SK-N-SH (cell line): ENCODE measurements around the gene AK5. TPM values are rescaled to one million over a fixed set of nuclear protein-coding genes. Genes with fewer than 3 reads are reported as not detected.

ENCODE experiments used
- CTCF ChIA-PET: fragments of 300-600, 350-600 bp; formaldehyde crosslinking; extraction: SDS; loops from one replicate; lab custom pipeline; 2021; lab: Yijun Ruan, JAX
- POLR2A ChIA-PET: fragments of 350-600 bp; sonication (Branson Sonifier 250); formaldehyde crosslinking; extraction: SDS; loops from one replicate; lab custom pipeline; 2020; ENCODE audit warnings: antibody characterized with exemption, inconsistent platforms; lab: Yijun Ruan, JAX
- DNase-seq: peaks from one replicate; pipeline ENCODE4 v3.0.0; 2012
- H2AFZ ChIP-seq: fragments of 200-600 bp; sonication (generic); 2 replicates; pipeline ENCODE4 v1.8.1; 2016; ENCODE audit warnings: antibody characterized with exemption, mild to moderate bottlenecking, low read depth
- H3F3A ChIP-seq: fragments of 200-600 bp; sonication (generic); replicated peaks from 2 replicates; pipeline ENCODE3; 2016; ENCODE audit warnings: antibody characterized with exemption, mild to moderate bottlenecking; ENCODE audit not compliant: insufficient read depth
- H3K27ac ChIP-seq, 2 experiments: fragments of 200-500 bp in 1 of 2; fragments of 200-600 bp in 1 of 2; sonication (Bioruptor generic) in 1 of 2; sonication (generic), shearing (Covaris generic) in 1 of 2; 2 replicates each; pipeline versions ENCODE4 v1.5.1 to v1.6.1; 2014 to 2016; ENCODE audit warnings: low read depth in 2 of 2, inconsistent platforms in 1 of 2, low read length in 1 of 2, mild to moderate bottlenecking in 1 of 2, mixed read lengths in 1 of 2
- H3K27me3 ChIP-seq: fragments of 200-600 bp; sonication (generic), shearing (Covaris generic); 2 replicates; pipeline ENCODE4 v1.6.1; 2016; ENCODE audit warnings: mixed run types; ENCODE audit not compliant: insufficient read depth
- H3K36me3 ChIP-seq, 2 experiments: fragments of 200-500 bp in 1 of 2; fragments of 200-600 bp in 1 of 2; sonication (Bioruptor generic) in 1 of 2; sonication (generic) in 1 of 2; replicated peaks in 1 of 2; 2 replicates each; pipeline versions ENCODE3 to v1.5.1; 2014 to 2016; ENCODE audit warnings: low read length in 1 of 2, mild to moderate bottlenecking in 1 of 2; ENCODE audit not compliant: insufficient read depth in 2 of 2, control insufficient read depth in 1 of 2
- H3K4me1 ChIP-seq, 2 experiments: fragments of 200-500 bp in 1 of 2; fragments of 200-600 bp in 1 of 2; sonication (Bioruptor generic) in 1 of 2; sonication (generic), shearing (Covaris generic) in 1 of 2; 2 replicates each; pipeline versions ENCODE4 v1.5.1 to v1.6.1; 2014 to 2016; ENCODE audit warnings: low read depth in 1 of 2, low read length in 1 of 2, mixed run types in 1 of 2; ENCODE audit not compliant: insufficient read depth in 2 of 2, control insufficient read depth in 1 of 2
- H3K4me2 ChIP-seq: fragments of 200-600 bp; sonication (generic), shearing (Covaris generic); 2 replicates; pipeline ENCODE4 v1.6.1; 2017; ENCODE audit warnings: mixed run types
- H3K4me3 ChIP-seq, 2 experiments: fragments of 200-500 bp in 1 of 2; fragments of 200-600 bp in 1 of 2; sonication (Bioruptor generic) in 1 of 2; sonication (generic), shearing (Covaris generic) in 1 of 2; 2 replicates each; pipeline versions ENCODE4 v1.5.1 to v1.8.1; 2014 to 2016; ENCODE audit warnings: low read depth in 2 of 2, inconsistent platforms in 1 of 2, low read length in 1 of 2, mild to moderate bottlenecking in 1 of 2, mixed read lengths in 1 of 2, moderate library complexity in 1 of 2
- H3K79me2 ChIP-seq: fragments of 200-600 bp; sonication (generic); 2 replicates; pipeline ENCODE4 v1.8.1; 2017; ENCODE audit warnings: mild to moderate bottlenecking; ENCODE audit not compliant: insufficient read depth
- H3K9ac ChIP-seq: fragments of 200-600 bp; sonication (generic); 2 replicates; pipeline ENCODE4 v1.6.1; 2017; ENCODE audit warnings: mixed run types
- H3K9me2 ChIP-seq: fragments of 200-600 bp; sonication (generic); 2 replicates; pipeline ENCODE4 v1.6.1; 2017; ENCODE audit warnings: mixed run types
- H3K9me3 ChIP-seq: fragments of 200-600 bp; sonication (generic); 2 replicates; pipeline ENCODE4 v1.6.1; 2017; ENCODE audit warnings: mixed run types, mild to moderate bottlenecking, moderate library complexity
- H4K20me1 ChIP-seq: fragments of 200-600 bp; sonication (generic); 2 replicates; pipeline ENCODE4 v1.6.1; 2017; ENCODE audit warnings: mild to moderate bottlenecking, mixed run types; ENCODE audit not compliant: insufficient read depth
- EP300 ChIP-seq, 2 experiments: IDR thresholded peaks; 2 replicates each; pipeline versions ENCODE4 v1.4.0 to v1.6.1; 2012; ENCODE audit warnings: borderline replicate concordance in 1 of 2, low read depth in 1 of 2, low read length in 1 of 2
- EZH2phosphoT487 ChIP-seq: fragments of 200-600 bp; sonication (generic); IDR thresholded peaks from 2 replicates; pipeline ENCODE4 v1.6.1; 2017; ENCODE audit warnings: low read depth, mixed run types, mild to moderate bottlenecking, antibody characterized with exemption, moderate library complexity, borderline replicate concordance
- FOXJ3 ChIP-seq: sonication (generic); formaldehyde crosslinking; IDR thresholded peaks from 2 replicates; pipeline ENCODE4 v1.5.1; 2020; ENCODE audit warnings: mild to moderate bottlenecking, missing genetic modification reagents
- FOXM1 ChIP-seq: IDR thresholded peaks from 2 replicates; pipeline ENCODE4 v1.4.0; 2012; ENCODE audit warnings: low read depth, mild to moderate bottlenecking
- NFIC ChIP-seq: IDR thresholded peaks from 2 replicates; pipeline ENCODE4 v1.4.0; 2012; ENCODE audit warnings: borderline replicate concordance
- NRF1 ChIP-seq: IDR thresholded peaks from 2 replicates; pipeline ENCODE4 v1.6.1; 2012; ENCODE audit warnings: low read depth, mild to moderate bottlenecking, low read length
- POLR2AphosphoS5 ChIP-seq: IDR thresholded peaks from 2 replicates; pipeline ENCODE4 v1.6.1; 2012; ENCODE audit warnings: low read depth, low read length
- RCOR1 ChIP-seq: fragments of 150-350 bp; IDR thresholded peaks from 2 replicates; pipeline ENCODE4 v1.6.1; 2017; ENCODE audit warnings: antibody characterized with exemption, low read length
- RXRA ChIP-seq: IDR thresholded peaks from 2 replicates; pipeline ENCODE4 v1.4.0; 2012; ENCODE audit warnings: low read depth, mild to moderate bottlenecking, borderline replicate concordance
- SMC3 ChIP-seq: IDR thresholded peaks from 2 replicates; pipeline ENCODE4 v1.6.1; 2012; ENCODE audit warnings: low read depth, low read length, improper control_type of control experiment
- YY1 ChIP-seq: IDR thresholded peaks from 2 replicates; pipeline ENCODE4 v1.4.0; 2012; ENCODE audit warnings: low read depth, mild to moderate bottlenecking
- WGBS: methylation state at CpG from one replicate; pipeline ENCODE4 v1.1.6; 2017; ENCODE audit warnings: low lambda C conversion rate; 5-methylcytosine and 5-hydroxymethylcytosine counted together
- polyA plus RNA-seq, 3 experiments: library from polyadenylated mRNA; depleted of rRNA; stranded (reverse); fragments of >200 nt; gene quantifications; 2 replicates each; pipeline ENCODE4 v1.2.3, GENCODE V29; 2012
- TF ChIP-seq, protein P1 (sequence below): IDR thresholded peaks from 2 replicates; pipeline ENCODE4; 2012
- TF ChIP-seq, protein P2 (sequence below): fragments of 150-350 bp; IDR thresholded peaks from 2 replicates; pipeline ENCODE4 v1.6.1; 2017; ENCODE audit warnings: antibody characterized with exemption, low read length, low read depth, borderline replicate concordance
- TF ChIP-seq, protein P3 (sequence below): IDR thresholded peaks from 2 replicates; pipeline ENCODE4 v1.4.0; 2012; ENCODE audit warnings: low read depth
- TF ChIP-seq, protein P4 (sequence below): fragments of 150-350 bp; IDR thresholded peaks from 2 replicates; pipeline ENCODE4 v1.6.1; 2016; ENCODE audit warnings: mild to moderate bottlenecking, low read depth, low read length

Gene AK5
- polyA plus RNA-seq, 1 of the 3 experiments (the other 2 are of a cell fraction), result 22.9 TPM

DNA sequence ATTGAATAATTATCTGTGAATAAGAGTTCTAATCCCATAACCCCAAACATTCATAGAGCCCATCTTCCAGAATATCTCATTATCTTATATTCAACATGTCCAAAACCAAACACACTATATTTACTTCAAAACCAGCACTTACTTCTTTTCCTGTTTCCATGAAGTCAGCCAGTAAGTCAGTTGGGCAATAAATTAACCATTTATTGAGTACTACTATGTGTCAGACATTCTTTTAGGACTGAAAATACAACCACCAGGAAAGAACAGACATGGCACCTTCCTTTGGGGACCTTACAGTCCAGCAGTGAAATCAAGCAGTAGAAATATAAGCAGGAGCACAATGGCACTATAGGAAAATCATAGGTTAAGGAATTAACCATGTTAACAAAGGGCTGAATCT lies 8.8 kb downstream of the AK5 start:
- POLR2A ChIA-PET, result no interaction called here
- Histone ChIP-seq H3K27me3 (no peaks in the 10 kb centered on the region), H3K27ac (no peak overlapping the region; a peak in 1 of 4 replicates), H3F3A (no peaks in the 10 kb centered on the region), H3K9me3 (no peaks in the 10 kb centered on the region), H3K79me2 (no peaks in the 10 kb centered on the region)
- TF ChIP-seq EZH2phosphoT487 (no peak), NRF1 (no peak), EP300 (IDR thresholded peaks at IDR 0.05; ENCODE audit: borderline replicate concordance in 1 of 2, low read depth in 1 of 2, low read length in 1 of 2) (no peak), YY1 (no peak), POLR2AphosphoS5 (no peak), NFIC (no peak), FOXJ3 (no peak)
- TF ChIP-seq, protein P1, sequence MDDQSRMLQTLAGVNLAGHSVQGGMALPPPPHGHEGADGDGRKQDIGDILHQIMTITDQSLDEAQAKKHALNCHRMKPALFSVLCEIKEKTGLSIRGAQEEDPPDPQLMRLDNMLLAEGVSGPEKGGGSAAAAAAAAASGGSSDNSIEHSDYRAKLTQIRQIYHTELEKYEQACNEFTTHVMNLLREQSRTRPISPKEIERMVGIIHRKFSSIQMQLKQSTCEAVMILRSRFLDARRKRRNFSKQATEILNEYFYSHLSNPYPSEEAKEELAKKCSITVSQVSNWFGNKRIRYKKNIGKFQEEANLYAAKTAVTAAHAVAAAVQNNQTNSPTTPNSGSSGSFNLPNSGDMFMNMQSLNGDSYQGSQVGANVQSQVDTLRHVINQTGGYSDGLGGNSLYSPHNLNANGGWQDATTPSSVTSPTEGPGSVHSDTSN, result no peak
- TF ChIP-seq, protein P2, sequence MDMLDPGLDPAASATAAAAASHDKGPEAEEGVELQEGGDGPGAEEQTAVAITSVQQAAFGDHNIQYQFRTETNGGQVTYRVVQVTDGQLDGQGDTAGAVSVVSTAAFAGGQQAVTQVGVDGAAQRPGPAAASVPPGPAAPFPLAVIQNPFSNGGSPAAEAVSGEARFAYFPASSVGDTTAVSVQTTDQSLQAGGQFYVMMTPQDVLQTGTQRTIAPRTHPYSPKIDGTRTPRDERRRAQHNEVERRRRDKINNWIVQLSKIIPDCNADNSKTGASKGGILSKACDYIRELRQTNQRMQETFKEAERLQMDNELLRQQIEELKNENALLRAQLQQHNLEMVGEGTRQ, result no peak
- TF ChIP-seq, all 33 proteins: peak for 0
- Histone ChIP-seq H3K4me2 (no peak overlapping the region), H2AFZ (no peak overlapping the region), H3K4me3 (no peak overlapping the region), H3K9ac (no peak overlapping the region), H3K9me2 (no peaks in the 10 kb centered on the region), H4K20me1 (no peaks in the 10 kb centered on the region), H3K36me3 (peaks cover 14 to 15% of the 10 kb centered on the region in 2 experiments), H3K4me1 (peaks cover 2 to 8% of the 10 kb centered on the region in 2 experiments; a peak in 3 of 4 replicates)
- no peak for DNase-seq
- CTCF ChIA-PET, result no interaction called here

DNA sequence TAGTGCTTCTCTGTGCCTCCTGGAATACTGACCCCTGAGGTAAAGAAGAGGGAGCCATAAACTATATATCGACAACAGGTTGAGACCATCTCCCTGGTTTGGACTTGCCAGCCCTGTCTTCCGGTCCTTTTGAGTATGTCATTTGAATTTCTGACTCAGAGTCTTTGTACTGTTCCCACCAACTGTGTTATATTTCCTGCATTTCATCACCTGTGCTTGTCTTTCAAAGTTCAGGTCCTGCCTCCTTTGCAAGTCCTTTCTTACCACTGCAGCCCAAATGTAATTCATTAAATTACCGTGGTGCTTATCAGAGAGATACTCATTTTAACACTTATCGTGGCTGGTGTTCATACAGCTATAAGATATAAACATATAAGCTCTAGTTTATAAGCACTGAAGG lies 10.7 kb downstream of the AK5 start:
- no peak overlapping the region for H3K4me2 ChIP-seq
- H3K4me3 ChIP-seq, result no peak overlapping the region
- peaks cover 0 to 8% of the 10 kb centered on the region in 2 experiments; a peak in 3 of 4 replicates for H3K4me1 ChIP-seq
- H3K9me2 ChIP-seq, result no peaks in the 10 kb centered on the region
- H4K20me1 ChIP-seq, result no peaks in the 10 kb centered on the region
- no peak overlapping the region for H2AFZ ChIP-seq
- ChIA-PET CTCF (interaction anchor here (0.9 kb wide), 1 partner anchor 11 kb away, joined by 3 read pairs; the partner anchor contains the start of gene AK5), POLR2A (no interaction called here)
- TF ChIP-seq SMC3 (no peak), FOXM1 (no peak), RXRA (no peak), RCOR1 (no peak)
- TF ChIP-seq, protein P3, sequence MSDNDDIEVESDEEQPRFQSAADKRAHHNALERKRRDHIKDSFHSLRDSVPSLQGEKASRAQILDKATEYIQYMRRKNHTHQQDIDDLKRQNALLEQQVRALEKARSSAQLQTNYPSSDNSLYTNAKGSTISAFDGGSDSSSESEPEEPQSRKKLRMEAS, result no peak
- TF ChIP-seq, protein P4, sequence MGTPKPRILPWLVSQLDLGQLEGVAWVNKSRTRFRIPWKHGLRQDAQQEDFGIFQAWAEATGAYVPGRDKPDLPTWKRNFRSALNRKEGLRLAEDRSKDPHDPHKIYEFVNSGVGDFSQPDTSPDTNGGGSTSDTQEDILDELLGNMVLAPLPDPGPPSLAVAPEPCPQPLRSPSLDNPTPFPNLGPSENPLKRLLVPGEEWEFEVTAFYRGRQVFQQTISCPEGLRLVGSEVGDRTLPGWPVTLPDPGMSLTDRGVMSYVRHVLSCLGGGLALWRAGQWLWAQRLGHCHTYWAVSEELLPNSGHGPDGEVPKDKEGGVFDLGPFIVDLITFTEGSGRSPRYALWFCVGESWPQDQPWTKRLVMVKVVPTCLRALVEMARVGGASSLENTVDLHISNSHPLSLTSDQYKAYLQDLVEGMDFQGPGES, result no peak
- no peak for DNase-seq
- no peaks in the 10 kb centered on the region for H3K9me3 ChIP-seq
- 65% methylated on average over 4 of the region's 4 CpGs for WGBS
- no peaks in the 10 kb centered on the region for H3K27me3 ChIP-seq
- H3K27ac ChIP-seq, result no peak overlapping the region
- H3F3A ChIP-seq, result no peaks in the 10 kb centered on the region
- peaks cover 14 to 15% of the 10 kb centered on the region in 2 experiments for H3K36me3 ChIP-seq
- H3K79me2 ChIP-seq, result no peaks in the 10 kb centered on the region
- H3K9ac ChIP-seq, result no peak overlapping the region
